Astrocyte (in vitro differentiated cells and primary cell): Measurements from ENCODE around the gene TTC9. TPM values are rescaled to one million over a fixed set of nuclear protein-coding genes. Genes with fewer than 3 reads are reported as not detected.

Experiments
- DNase-seq: peaks from one replicate; pipeline ENCODE4 v3.0.0-alpha.2; 2010; ENCODE audit warnings: low read depth
- FAIRE-seq: peaks from 2 replicates; lab custom pipeline; 2011; peaks lifted over from hg19 to GRCh38; lab: Jason Lieb, UNC
- H2AFZ ChIP-seq: 2 replicates; pipeline ENCODE4 v1.6.0; 2012; ENCODE audit warnings: low read depth, low read length, inconsistent platforms
- H3K27ac ChIP-seq: 2 replicates; pipeline ENCODE4 v1.5.1; 2011; ENCODE audit warnings: low read depth, low read length, inconsistent platforms
- H3K27me3 ChIP-seq: 2 replicates; pipeline ENCODE4 v1.6.0; 2011; ENCODE audit warnings: low read length, inconsistent platforms; ENCODE audit not compliant: insufficient read depth
- H3K36me3 ChIP-seq: 2 replicates; pipeline ENCODE4 v1.5.1; 2011; ENCODE audit warnings: low read length, inconsistent platforms; ENCODE audit not compliant: insufficient read depth
- H3K4me1 ChIP-seq: 2 replicates; pipeline ENCODE4 v1.5.1; 2011; ENCODE audit warnings: low read length, inconsistent platforms; ENCODE audit not compliant: insufficient read depth
- H3K4me2 ChIP-seq: 2 replicates; pipeline ENCODE4 v1.6.0; 2012; ENCODE audit warnings: low read length, inconsistent platforms
- H3K4me3 ChIP-seq: 2 replicates; pipeline ENCODE4 v1.5.1; 2011; ENCODE audit warnings: low read depth, mild to moderate bottlenecking, low read length, inconsistent platforms; ENCODE audit not compliant: insufficient read depth
- H3K79me2 ChIP-seq: 2 replicates; pipeline ENCODE4 v1.6.0; 2012; ENCODE audit warnings: mild to moderate bottlenecking, low read length, inconsistent platforms; ENCODE audit not compliant: insufficient read depth
- H3K9ac ChIP-seq: 2 replicates; pipeline ENCODE4 v1.6.0; 2012; ENCODE audit warnings: mild to moderate bottlenecking, low read length, inconsistent platforms
- H3K9me3 ChIP-seq: 2 replicates; pipeline ENCODE4 v1.5.1; 2012; ENCODE audit warnings: low read depth, mild to moderate bottlenecking, low read length, inconsistent platforms; ENCODE audit not compliant: insufficient read depth
- H4K20me1 ChIP-seq: 2 replicates; pipeline ENCODE4 v1.6.0; 2012; ENCODE audit warnings: low read length, inconsistent platforms; ENCODE audit not compliant: insufficient read depth
- H3K27ac Mint-ChIP-seq: one replicate; pipeline ENCODE4 v1.8.0; 2021; ENCODE audit warnings: mild to moderate bottlenecking, mixed read lengths; ENCODE audit not compliant: unreplicated experiment
- H3K27me3 Mint-ChIP-seq: one replicate; pipeline ENCODE4 v1.8.0; 2021; ENCODE audit warnings: low read depth, mixed read lengths; ENCODE audit not compliant: unreplicated experiment
- H3K36me3 Mint-ChIP-seq: one replicate; pipeline ENCODE4 v1.8.0; 2021; ENCODE audit warnings: low read depth, mixed read lengths; ENCODE audit not compliant: unreplicated experiment
- H3K4me1 Mint-ChIP-seq: one replicate; pipeline ENCODE4 v1.8.0; 2021; ENCODE audit warnings: low read depth, mixed read lengths; ENCODE audit not compliant: unreplicated experiment
- H3K4me3 Mint-ChIP-seq: one replicate; pipeline ENCODE4 v1.8.0; 2021; ENCODE audit warnings: mild to moderate bottlenecking, moderate library complexity, mixed read lengths; ENCODE audit not compliant: unreplicated experiment
- H3K9me3 Mint-ChIP-seq: one replicate; pipeline ENCODE4 v1.8.0; 2021; ENCODE audit warnings: mild to moderate bottlenecking, mixed read lengths; ENCODE audit not compliant: unreplicated experiment
- CTCF ChIP-seq: IDR thresholded peaks from 2 replicates; pipeline ENCODE4 v1.5.1; 2011; ENCODE audit warnings: low read depth, mild to moderate bottlenecking, inconsistent platforms, low read length, moderate library complexity; ENCODE audit not compliant: insufficient read depth
- EZH2 ChIP-seq: IDR thresholded peaks from 2 replicates; pipeline ENCODE4 v1.6.1; 2012; ENCODE audit warnings: mild to moderate bottlenecking, low read length, inconsistent platforms; ENCODE audit not compliant: insufficient read depth
- total RNA-seq: library from RNA; stranded (reverse); gene quantifications from 2 replicates; pipeline ENCODE4 v1.2.1, GENCODE V29; 2021

TTC9 gene
- total RNA-seq, 1 donor from 2014 or later = 8.4 TPM

- H3K4me3 Mint-ChIP-seq = no peak overlapping the region
These were observed 83.2 kb downstream of the TTC9 start for GRCh38 chr14:70724944-70725343.

More at GRCh38 chr14:70724944-70725343, 83.2 kb downstream of the TTC9 start:
- no peak overlapping the region for H3K27ac Mint-ChIP-seq
- H3K27me3 Mint-ChIP-seq = peaks cover 5% of the 10 kb centered on the region
- Histone ChIP-seq H4K20me1 (no peaks in the 10 kb centered on the region), H3K4me1 (no peaks in the 10 kb centered on the region), H3K4me2 (no peak overlapping the region), H3K27ac (no peak overlapping the region), H3K36me3 (no peaks in the 10 kb centered on the region), H3K79me2 (no peaks in the 10 kb centered on the region), H3K9ac (no peak overlapping the region), H3K27me3 (peaks cover under 1% of the 10 kb centered on the region), H2AFZ (no peak overlapping the region), H3K9me3 (no peaks in the 10 kb centered on the region), H3K4me3 (no peak overlapping the region)
- TF ChIP-seq CTCF (no peak), EZH2 (no peak)
- no peaks in the 10 kb centered on the region for H3K4me1 Mint-ChIP-seq
- DNase-seq (no peak), FAIRE-seq (no peak)
- H3K9me3 Mint-ChIP-seq = peaks cover 2% of the 10 kb centered on the region
- peaks cover 30% of the 10 kb centered on the region for H3K36me3 Mint-ChIP-seq

Other genes with a start within 250 kb of the TTC9 start
- gene SYNJ2BP, start 224.8 kb upstream of the TTC9 start, total RNA-seq = 31.7 and 35.7 TPM in 2 replicates
- 0.94 and 1.1 TPM in 2 replicates for gene ADAM21, start 189.7 kb upstream of the TTC9 start, total RNA-seq
- 0.95 and 1.3 TPM in 2 replicates for gene ADAM20, start 106.9 kb upstream of the TTC9 start, total RNA-seq
- gene MED6, start 41.3 kb upstream of the TTC9 start, total RNA-seq = 43.4 and 43.5 TPM in 2 replicates
- 10.7 and 13.0 TPM in 2 replicates for gene MAP3K9, start 167.6 kb downstream of the TTC9 start, total RNA-seq